CD14-positive monocyte (primary cell): ENCODE results near the gene PDK2. TPM values are rescaled to one million over a fixed set of nuclear protein-coding genes. Genes with fewer than 3 reads are reported as not detected.

Experiments used
- DNase-seq, 3 donors: peaks; one replicate each; pipeline ENCODE4 v3.0.0-alpha.2; 2011 to 2022
- H2AFZ ChIP-seq: 2 replicates; pipeline ENCODE4 v1.6.0; 2012; ENCODE audit warnings: mild to moderate bottlenecking, low read depth, low read length, inconsistent platforms; ENCODE audit not compliant: insufficient read depth, poor library complexity, severe bottlenecking
- H3K27ac ChIP-seq, 2 donors: 1 replicate in 1 of 2; 2 replicates in 1 of 2; pipeline ENCODE4 v1.5.1; 2012 to 2013; ENCODE audit warnings: low read length in 2 of 2, control low read depth in 1 of 2, inconsistent platforms in 1 of 2, low read depth in 1 of 2, mild to moderate bottlenecking in 1 of 2
- H3K27me3 ChIP-seq, 2 donors: one replicate each; pipeline versions ENCODE4 v1.6.0 to v1.6.1; 2011 to 2013; ENCODE audit warnings: low read length in 2 of 2; ENCODE audit not compliant: control insufficient read depth in 2 of 2, insufficient read depth in 2 of 2
- H3K36me3 ChIP-seq, 2 donors: replicated peaks in 1 of 2; 1 replicate in 1 of 2; 2 replicates in 1 of 2; pipeline versions ENCODE4 v1.5.1 to v1.6.1; 2012 to 2013; ENCODE audit warnings: low read length in 2 of 2, control low read depth in 1 of 2, inconsistent platforms in 1 of 2, mild to moderate bottlenecking in 1 of 2; ENCODE audit not compliant: insufficient read depth in 2 of 2, control insufficient read depth in 1 of 2
- H3K4me1 ChIP-seq, 2 donors: 1 replicate in 1 of 2; 2 replicates in 1 of 2; pipeline versions ENCODE4 v1.5.1 to v1.6.1; 2012 to 2013; ENCODE audit warnings: low read length in 2 of 2, control low read depth in 1 of 2, inconsistent platforms in 1 of 2, mild to moderate bottlenecking in 1 of 2, moderate library complexity in 1 of 2; ENCODE audit not compliant: insufficient read depth in 2 of 2, control insufficient read depth in 1 of 2
- H3K4me2 ChIP-seq: replicated peaks from 2 replicates; pipeline ENCODE3; 2012; ENCODE audit warnings: low read length, moderate library complexity, mild to moderate bottlenecking; ENCODE audit not compliant: poor library complexity, severe bottlenecking; ENCODE audit errors: extremely low read depth
- H3K4me3 ChIP-seq, 3 experiments: fragments of 200-600 bp in 1 of 3; sonication (generic) in 1 of 3; replicated peaks in 1 of 3; 1 replicate in 2 of 3; 2 replicates in 1 of 3; pipeline ENCODE4 v1.5.1; 2011 to 2013; ENCODE audit warnings: low read length in 3 of 3, mild to moderate bottlenecking in 3 of 3, control low read depth in 2 of 3, low read depth in 2 of 3, inconsistent platforms in 1 of 3, moderate library complexity in 1 of 3
- H3K79me2 ChIP-seq: 2 replicates; pipeline ENCODE4 v1.6.0; 2012; ENCODE audit warnings: mild to moderate bottlenecking, control low read depth, inconsistent platforms, low read length, moderate library complexity; ENCODE audit not compliant: insufficient read depth
- H3K9ac ChIP-seq: 2 replicates; pipeline ENCODE4 v1.6.0; 2017; ENCODE audit warnings: low read length, mild to moderate bottlenecking; ENCODE audit not compliant: insufficient read depth, poor library complexity, severe bottlenecking
- H3K9me3 ChIP-seq, 2 donors: replicated peaks in 1 of 2; 1 replicate in 1 of 2; 2 replicates in 1 of 2; pipeline versions ENCODE4 v1.5.1 to v1.6.1; 2012 to 2013; ENCODE audit warnings: low read length in 2 of 2, control low read depth in 1 of 2; ENCODE audit not compliant: control insufficient read depth in 1 of 2, insufficient read depth in 1 of 2
- H4K20me1 ChIP-seq: 2 replicates; pipeline ENCODE4 v1.6.0; 2012; ENCODE audit warnings: mild to moderate bottlenecking, low read length, control low read depth, moderate library complexity; ENCODE audit not compliant: insufficient read depth
- H3K27ac Mint-ChIP-seq, 7 donors: one replicate each; pipeline ENCODE4 v1.8.0; 2020; ENCODE audit warnings: mild to moderate bottlenecking in 7 of 7, mixed read lengths in 7 of 7, moderate library complexity in 6 of 7, inconsistent platforms in 2 of 7
- H3K27me3 Mint-ChIP-seq, 3 donors: one replicate each; pipeline ENCODE4 v1.8.0; 2021 to 2022; ENCODE audit warnings: low read depth in 3 of 3, mild to moderate bottlenecking in 3 of 3, mixed read lengths in 3 of 3, moderate library complexity in 3 of 3, inconsistent platforms in 1 of 3
- H3K36me3 Mint-ChIP-seq, 2 donors: one replicate each; pipeline ENCODE4 v1.8.0; 2020; ENCODE audit warnings: mixed read lengths in 2 of 2, inconsistent platforms in 1 of 2, mild to moderate bottlenecking in 1 of 2
- H3K4me1 Mint-ChIP-seq: one replicate; pipeline ENCODE4 v1.8.0; 2020; ENCODE audit warnings: mild to moderate bottlenecking, mixed read lengths
- H3K4me3 Mint-ChIP-seq, 2 donors: one replicate each; pipeline ENCODE4 v1.8.0; 2020; ENCODE audit warnings: mild to moderate bottlenecking in 2 of 2, mixed read lengths in 2 of 2, moderate library complexity in 1 of 2
- H3K9me3 Mint-ChIP-seq, 7 donors: one replicate each; pipeline ENCODE4 v1.8.0; 2020 to 2022; ENCODE audit warnings: mixed read lengths in 7 of 7, mild to moderate bottlenecking in 6 of 7, moderate library complexity in 6 of 7, inconsistent platforms in 2 of 7
- WGBS: methylation state at CpG from one replicate; pipeline ENCODE4 v1.1.5; 2013; ENCODE audit warnings: missing lambda C conversion rate; ENCODE audit not compliant: insufficient coverage; 5-methylcytosine and 5-hydroxymethylcytosine counted together
- intact Hi-C, 2 donors: fragments of 100-400 bp; cut with micrococcal nuclease; formaldehyde crosslinking; loops; one replicate each; pipeline versions ENCODE4 v1.15.0 to v1.15.1; 2023
- polyA plus RNA-seq, 3 donors: library from polyadenylated mRNA; depleted of rRNA in 1 of 3; unstranded in 2 of 3; stranded (reverse) in 1 of 3; fragments of 300-500 nt in 2 of 3; fragments of >200 nt in 1 of 3; fragmentation: Illumina TruSeq in 2 of 3; gene quantifications; 1 replicate in 2 of 3; 2 replicates in 1 of 3; pipeline ENCODE4 v1.2.3, GENCODE V29; 2012 to 2021
- TF ChIP-seq, protein P1 (sequence below): fragments of 200-600 bp; IDR thresholded peaks from one replicate; pipeline ENCODE4 v1.8.0; 2022; ENCODE audit warnings: antibody characterized with exemption, mild to moderate bottlenecking

PDK2 gene
- polyA plus RNA-seq, 3 donors = 15.9 to 43.0 (median 23.4) TPM

DNA sequence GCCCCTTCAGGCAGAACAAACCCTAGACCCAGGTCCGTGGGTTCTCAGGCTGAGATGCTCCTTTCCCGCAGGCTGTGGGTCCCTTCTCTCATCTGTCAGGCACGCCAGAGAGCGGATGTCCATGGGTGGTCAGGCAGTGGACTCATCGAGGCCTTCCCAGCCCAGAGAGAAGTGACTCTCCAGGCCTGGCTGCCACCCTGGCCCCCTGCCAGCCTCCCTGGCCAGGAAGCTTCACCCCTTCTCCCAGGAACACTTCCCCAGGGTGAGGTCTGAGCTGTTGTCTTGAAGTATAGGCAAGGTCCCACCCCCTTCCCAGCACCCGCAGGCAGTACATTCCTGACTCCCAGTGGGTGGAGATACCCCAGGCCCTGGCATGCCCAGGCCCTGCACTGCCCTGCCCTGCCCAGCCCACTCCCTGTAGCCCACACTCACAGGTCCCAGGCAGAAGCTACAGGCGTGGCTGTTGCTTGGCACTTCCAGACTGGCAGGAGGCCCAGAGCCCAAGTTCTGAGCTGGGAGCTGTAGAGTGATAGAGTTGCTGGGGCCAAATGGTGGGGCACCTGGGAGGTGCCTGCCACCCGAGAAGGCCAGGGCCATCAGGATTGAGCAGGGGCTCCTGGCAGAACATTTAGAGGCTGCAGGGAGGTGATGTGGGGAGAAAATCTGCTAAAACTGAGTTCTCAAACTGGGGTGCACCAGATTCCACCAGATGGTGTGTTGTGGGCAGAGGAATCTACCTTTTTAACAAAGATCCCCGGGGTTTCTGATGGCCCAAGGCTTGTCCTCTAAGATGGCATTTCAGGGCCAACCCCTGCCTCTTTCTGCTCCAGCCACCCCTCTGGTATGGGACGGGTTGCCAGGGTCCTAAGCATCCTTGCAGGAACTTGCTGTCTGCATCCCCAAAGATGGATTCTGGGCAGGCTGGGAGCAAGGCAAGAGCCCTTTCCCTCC is 32.6 kb upstream of the PDK2 start:
- no peak overlapping the region for H3K27ac Mint-ChIP-seq

DNA sequence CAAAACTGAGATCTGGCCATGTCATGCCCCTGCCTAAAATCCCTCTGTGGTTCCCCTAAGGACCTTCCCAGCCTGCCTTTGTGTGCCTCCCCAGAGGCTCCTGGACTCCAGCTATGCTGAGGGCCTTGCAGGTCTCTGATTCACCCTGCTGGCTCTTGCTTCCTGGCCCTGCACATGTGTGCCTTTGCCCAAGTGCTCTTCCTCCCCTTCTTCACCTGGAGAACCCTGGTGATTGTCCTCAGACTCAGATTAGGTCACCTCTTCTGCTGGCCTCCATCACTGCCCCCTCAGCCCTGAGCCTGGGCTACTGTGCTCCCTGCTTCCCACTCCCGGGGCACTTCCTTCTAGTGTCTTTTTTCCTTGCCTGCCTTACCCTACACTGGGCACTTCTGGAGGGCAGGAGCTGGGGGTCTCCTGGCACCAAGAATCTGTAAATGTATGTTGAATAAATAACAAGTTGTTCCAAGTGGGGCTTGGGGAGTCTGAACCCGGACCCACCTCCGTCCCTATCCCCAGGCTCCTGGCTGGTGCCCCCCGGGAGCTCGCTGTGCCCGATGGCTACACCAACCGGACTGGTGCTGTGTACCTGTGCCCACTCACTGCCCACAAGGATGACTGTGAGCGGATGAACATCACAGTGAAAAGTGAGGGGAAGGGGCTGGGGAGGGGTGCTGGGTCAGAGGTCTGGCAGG is 31.4 kb upstream of the PDK2 start:
- Histone ChIP-seq H3K79me2 (no peaks in the 10 kb centered on the region), H3K27ac (no peak overlapping the region), H4K20me1 (no peaks in the 10 kb centered on the region), H3K27me3 (peaks cover 0 to 5% of the 10 kb centered on the region in 2 donors), H3K9ac (no peak overlapping the region), H3K9me3 (no peaks in the 10 kb centered on the region), H3K4me1 (peaks cover 4% of the 10 kb centered on the region in 2 donors), H3K4me3 (no peak overlapping the region), H3K4me2 (no peak overlapping the region), H3K36me3 (no peaks in the 10 kb centered on the region), H2AFZ (no peak overlapping the region)
- Mint-ChIP-seq H3K4me1 (peaks cover 10% of the 10 kb centered on the region), H3K36me3 (no peaks in the 10 kb centered on the region), H3K9me3 (no peaks in the 10 kb centered on the region), H3K27ac (peak overlapping the region in 1 of 7 donors; percentile 7), H3K4me3 (no peak overlapping the region), H3K27me3 (peaks cover 8 to 31% (median 13%) of the 10 kb centered on the region in 3 donors)
- no peak for DNase-seq
- intact Hi-C loops = no loop called here
- 89% methylated on average over 6 of the region's 8 CpGs for WGBS
- TF ChIP-seq, protein P1, sequence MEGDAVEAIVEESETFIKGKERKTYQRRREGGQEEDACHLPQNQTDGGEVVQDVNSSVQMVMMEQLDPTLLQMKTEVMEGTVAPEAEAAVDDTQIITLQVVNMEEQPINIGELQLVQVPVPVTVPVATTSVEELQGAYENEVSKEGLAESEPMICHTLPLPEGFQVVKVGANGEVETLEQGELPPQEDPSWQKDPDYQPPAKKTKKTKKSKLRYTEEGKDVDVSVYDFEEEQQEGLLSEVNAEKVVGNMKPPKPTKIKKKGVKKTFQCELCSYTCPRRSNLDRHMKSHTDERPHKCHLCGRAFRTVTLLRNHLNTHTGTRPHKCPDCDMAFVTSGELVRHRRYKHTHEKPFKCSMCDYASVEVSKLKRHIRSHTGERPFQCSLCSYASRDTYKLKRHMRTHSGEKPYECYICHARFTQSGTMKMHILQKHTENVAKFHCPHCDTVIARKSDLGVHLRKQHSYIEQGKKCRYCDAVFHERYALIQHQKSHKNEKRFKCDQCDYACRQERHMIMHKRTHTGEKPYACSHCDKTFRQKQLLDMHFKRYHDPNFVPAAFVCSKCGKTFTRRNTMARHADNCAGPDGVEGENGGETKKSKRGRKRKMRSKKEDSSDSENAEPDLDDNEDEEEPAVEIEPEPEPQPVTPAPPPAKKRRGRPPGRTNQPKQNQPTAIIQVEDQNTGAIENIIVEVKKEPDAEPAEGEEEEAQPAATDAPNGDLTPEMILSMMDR = no peak

More for the DNA sequence above, 32.6 kb upstream of the PDK2 start:
- Histone ChIP-seq H2AFZ (no peak overlapping the region), H3K9ac (no peak overlapping the region), H3K4me1 (peaks cover 4% of the 10 kb centered on the region in 2 donors), H3K4me3 (no peak overlapping the region), H3K79me2 (no peaks in the 10 kb centered on the region), H3K27me3 (peaks cover 3 to 16% of the 10 kb centered on the region in 2 donors), H4K20me1 (no peaks in the 10 kb centered on the region), H3K27ac (no peak overlapping the region), H3K9me3 (no peaks in the 10 kb centered on the region), H3K36me3 (no peaks in the 10 kb centered on the region), H3K4me2 (no peak overlapping the region)
- H3K36me3 Mint-ChIP-seq = peaks cover 0 to 5% of the 10 kb centered on the region in 2 donors
- intact Hi-C loops = no loop called here
- 86% methylated on average over 9 of the region's 10 CpGs for WGBS
- DNase-seq = no peak
- peaks cover 0 to 2% (median 0%) of the 10 kb centered on the region in 7 donors for H3K9me3 Mint-ChIP-seq
- TF ChIP-seq, protein P1 = no peak
- H3K27me3 Mint-ChIP-seq = peaks cover 20 to 43% (median 24%) of the 10 kb centered on the region in 3 donors
- H3K4me3 Mint-ChIP-seq = no peak overlapping the region
- peaks cover 10% of the 10 kb centered on the region for H3K4me1 Mint-ChIP-seq
